HG02623 (cell line): ENCODE measurements around the gene STRN.
"Not testable (repeated sequence)": the region's sequence is repeated elsewhere in the genome, so short reads cannot be mapped to it uniquely, and the experiment has no call there.

Experiments used
- ATAC-seq: cut with Tn5 transposase; IDR thresholded peaks from one replicate; pipeline ENCODE4 v1.9.1; 2021; ENCODE audit warnings: moderate library complexity; ENCODE audit not compliant: unreplicated experiment

Gene STRN

GRCh38 chr2:36915627-36916026 is 50.7 kb downstream of the STRN start:
- no peak for ATAC-seq

- ATAC-seq, result no peak
Observed at GRCh38 chr2:36912695-36913094, 53.6 kb downstream of the STRN start.

GRCh38 chr2:36911012-36911411 is 55.3 kb downstream of the STRN start:
- no peak for ATAC-seq

GRCh38 chr2:36906277-36906676 is 60.1 kb downstream of the STRN start:
- no peak for ATAC-seq

- no peak for ATAC-seq
Observed at GRCh38 chr2:36904636-36905035, 61.7 kb downstream of the STRN start.

- no peak for ATAC-seq
Observed at GRCh38 chr2:36902385-36903120, 63.8 kb downstream of the STRN start.

- ATAC-seq, result no peak
Observed at GRCh38 chr2:36892805-36893204, 73.5 kb downstream of the STRN start.

GRCh38 chr2:36889795-36890194 is 76.5 kb downstream of the STRN start:
- no peak for ATAC-seq

GRCh38 chr2:36887095-36887494 is 79.2 kb downstream of the STRN start:
- ATAC-seq, result not testable (repeated sequence)

GRCh38 chr2:36886664-36887063 is 79.7 kb downstream of the STRN start:
- no peak for ATAC-seq

- ATAC-seq, result no peak
Observed at GRCh38 chr2:36885605-36886004, 80.7 kb downstream of the STRN start.

- no peak for ATAC-seq
Observed at GRCh38 chr2:36882532-36882931, 83.8 kb downstream of the STRN start.

GRCh38 chr2:36881816-36882215 is 84.5 kb downstream of the STRN start:
- no peak for ATAC-seq

GRCh38 chr2:36878429-36878828 is 87.9 kb downstream of the STRN start:
- no peak for ATAC-seq

- no peak for ATAC-seq
Observed at GRCh38 chr2:36871068-36871707, 95.1 kb downstream of the STRN start.

- ATAC-seq, result no peak
Observed at GRCh38 chr2:36869606-36870005, 96.7 kb downstream of the STRN start.

- no peak for ATAC-seq
Observed at GRCh38 chr2:36861896-36862295, 104.4 kb downstream of the STRN start.

- peak; percentile 19 for ATAC-seq
Observed at GRCh38 chr2:36859366-36859792, 107.0 kb downstream of the STRN start.

GRCh38 chr2:36858551-36859365 is 107.6 kb downstream of the STRN start:
- peak; percentile 54 for ATAC-seq

- no peak for ATAC-seq
Observed at GRCh38 chr2:36857713-36858112, 108.6 kb downstream of the STRN start.

GRCh38 chr2:36855429-36855828 is 110.9 kb downstream of the STRN start:
- no peak for ATAC-seq

- ATAC-seq, result no peak
Observed at GRCh38 chr2:36854241-36854640, 112.1 kb downstream of the STRN start.
